Uterus (tissue), 4 donors: ENCODE data around the gene SLC25A29. TPM values are rescaled to one million over a fixed set of nuclear protein-coding genes. Genes with fewer than 3 reads are reported as not detected.

Experiments
- DNase-seq, 2 donors: peaks; one replicate each; pipeline ENCODE4 v3.0.0-alpha.2; 2019 to 2020
- H3K27ac ChIP-seq, 2 donors: fragments of 200-600 bp; sonication (generic); 1 replicate in 1 of 2; 2 replicates in 1 of 2; pipeline ENCODE4 v1.5.1; 2016 to 2018
- H3K27me3 ChIP-seq, 2 donors: fragments of 200-600 bp; sonication (generic); one replicate each; pipeline ENCODE4 v1.5.1; 2018 to 2019; ENCODE audit warnings: control low read depth in 1 of 2
- H3K36me3 ChIP-seq, 2 donors: fragments of 200-600 bp; sonication (generic); one replicate each; pipeline ENCODE4 v1.5.1; 2019; ENCODE audit warnings: control low read depth in 1 of 2
- H3K4me1 ChIP-seq, 2 donors: fragments of 200-600 bp; sonication (generic); one replicate each; pipeline ENCODE4 v1.5.1; 2018 to 2019; ENCODE audit warnings: control low read depth in 1 of 2
- H3K4me3 ChIP-seq, 2 donors: fragments of 200-600 bp; sonication (generic); 1 replicate in 1 of 2; 2 replicates in 1 of 2; pipeline ENCODE4 v1.5.1; 2018 to 2019; ENCODE audit warnings: mild to moderate bottlenecking in 1 of 2
- H3K9me3 ChIP-seq, 2 donors: fragments of 200-600 bp; sonication (generic); one replicate each; pipeline ENCODE4 v1.5.1; 2019; ENCODE audit warnings: control low read depth in 1 of 2
- POLR2A ChIP-seq, 2 donors: fragments of 450-650 bp; IDR thresholded peaks; one replicate each; pipeline ENCODE4 v1.6.1; 2016; ENCODE audit warnings: antibody characterized with exemption in 2 of 2, mild to moderate bottlenecking in 1 of 2, moderate library complexity in 1 of 2
- intact Hi-C: fragments of 100-400 bp; cut with DNase I; formaldehyde crosslinking; loops from one replicate; pipeline ENCODE4 v1.15.1; 2023; ENCODE audit warnings: low total_unique reads
- total RNA-seq, 4 donors: library from RNA; depleted of rRNA in 3 of 4; stranded (reverse); fragments of >200 nt in 3 of 4; gene quantifications; one replicate each; pipeline versions ENCODE4 v1.1.0 to v1.2.4, GENCODE V29; 2014 to 2023
- TF ChIP-seq, protein P1 (sequence below), 4 experiments: fragments of 200-600 bp in 2 of 4; fragments of 450-650 bp in 2 of 4; sonication (generic) in 2 of 4; IDR thresholded peaks; one replicate each; pipeline ENCODE4 v1.5.1; 2016 to 2019; ENCODE audit warnings: antibody characterized with exemption in 4 of 4, mild to moderate bottlenecking in 2 of 4, moderate library complexity in 1 of 4
- donor health status: DM: yes; HTN: yes; CAD: no.

The SLC25A29 gene
- total RNA-seq, 4 donors from 2014 or later = 16.2 to 850 (median 60.1) TPM

DNA sequence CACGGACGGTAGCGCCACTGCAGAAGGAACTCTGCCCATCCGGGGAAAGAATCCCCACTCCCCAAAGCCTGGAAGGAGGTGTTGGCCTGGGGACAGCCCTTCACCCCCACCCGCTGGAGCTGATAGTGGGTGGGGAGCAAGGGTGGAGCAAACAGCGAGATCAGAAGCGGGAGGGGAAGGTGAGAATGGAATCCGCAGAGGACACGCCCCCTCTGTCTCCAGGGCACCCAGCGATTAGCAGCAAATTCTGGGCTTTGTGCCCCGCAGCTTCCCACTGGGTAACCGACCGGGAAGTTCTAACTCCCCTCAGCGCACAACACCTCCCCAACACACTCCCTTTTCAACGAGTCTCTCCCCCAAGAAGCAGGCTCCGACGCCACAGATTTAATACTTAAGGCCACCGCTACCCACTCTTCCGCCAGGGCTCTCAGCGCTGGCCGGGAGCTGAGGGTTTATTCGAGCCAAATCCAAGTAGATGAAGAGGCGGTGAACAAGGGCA is 1.4 kb downstream of the SLC25A29 start:
- H3K9me3 ChIP-seq = no peaks in the 10 kb centered on the region
- H3K27ac ChIP-seq = peak overlapping the region; percentile 79 to 80

DNA sequence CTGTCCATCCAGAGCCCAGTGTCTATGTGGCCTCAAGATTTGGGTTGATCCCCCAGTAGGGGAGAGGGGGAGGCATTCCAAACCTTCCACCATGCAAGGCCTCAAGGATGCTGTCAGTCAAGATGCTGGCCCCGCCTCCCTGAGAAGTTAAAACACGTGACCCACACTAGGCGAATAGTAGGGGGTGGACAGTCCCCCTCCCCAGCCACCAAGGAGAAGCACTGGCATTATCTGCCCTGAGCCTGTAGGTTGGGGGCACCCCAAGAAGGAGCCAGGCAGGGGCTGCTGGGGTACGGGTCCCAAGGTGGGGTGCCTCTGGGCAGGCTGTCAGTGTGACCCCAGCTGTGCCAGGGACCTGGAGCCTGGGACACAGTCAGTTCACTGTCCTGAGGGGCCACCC is 2.3 kb downstream of the SLC25A29 start:
- H3K27me3 ChIP-seq = no peaks in the 10 kb centered on the region
- intact Hi-C loops = no loop called here
- no peak for DNase-seq
- no peaks in the 10 kb centered on the region for H3K9me3 ChIP-seq
- H3K4me3 ChIP-seq = no peak overlapping the region
- TF ChIP-seq, protein P1, sequence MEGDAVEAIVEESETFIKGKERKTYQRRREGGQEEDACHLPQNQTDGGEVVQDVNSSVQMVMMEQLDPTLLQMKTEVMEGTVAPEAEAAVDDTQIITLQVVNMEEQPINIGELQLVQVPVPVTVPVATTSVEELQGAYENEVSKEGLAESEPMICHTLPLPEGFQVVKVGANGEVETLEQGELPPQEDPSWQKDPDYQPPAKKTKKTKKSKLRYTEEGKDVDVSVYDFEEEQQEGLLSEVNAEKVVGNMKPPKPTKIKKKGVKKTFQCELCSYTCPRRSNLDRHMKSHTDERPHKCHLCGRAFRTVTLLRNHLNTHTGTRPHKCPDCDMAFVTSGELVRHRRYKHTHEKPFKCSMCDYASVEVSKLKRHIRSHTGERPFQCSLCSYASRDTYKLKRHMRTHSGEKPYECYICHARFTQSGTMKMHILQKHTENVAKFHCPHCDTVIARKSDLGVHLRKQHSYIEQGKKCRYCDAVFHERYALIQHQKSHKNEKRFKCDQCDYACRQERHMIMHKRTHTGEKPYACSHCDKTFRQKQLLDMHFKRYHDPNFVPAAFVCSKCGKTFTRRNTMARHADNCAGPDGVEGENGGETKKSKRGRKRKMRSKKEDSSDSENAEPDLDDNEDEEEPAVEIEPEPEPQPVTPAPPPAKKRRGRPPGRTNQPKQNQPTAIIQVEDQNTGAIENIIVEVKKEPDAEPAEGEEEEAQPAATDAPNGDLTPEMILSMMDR (IDR thresholded peaks at IDR 0.05) = no peak
- TF ChIP-seq POLR2A (IDR thresholded peaks at IDR 0.05) = no peak
- H3K36me3 ChIP-seq = no peaks in the 10 kb centered on the region
- H3K4me1 ChIP-seq = peaks cover 0 to 24% of the 10 kb centered on the region in 2 donors
- no peak overlapping the region for H3K27ac ChIP-seq

More for the DNA sequence above, 1.4 kb downstream of the SLC25A29 start:
- TF ChIP-seq POLR2A (IDR thresholded peaks at IDR 0.05) = peak; percentile 10 to 39
- TF ChIP-seq, protein P1 (IDR thresholded peaks at IDR 0.05) = no peak
- Histone ChIP-seq H3K36me3 (no peaks in the 10 kb centered on the region), H3K4me3 (peak overlapping the region; percentile 69 to 75), H3K27me3 (no peaks in the 10 kb centered on the region), H3K4me1 (peaks cover 0 to 24% of the 10 kb centered on the region in 2 donors)
- peak; percentile 58 to 62 for DNase-seq
- intact Hi-C loops = no loop called here

DNA sequence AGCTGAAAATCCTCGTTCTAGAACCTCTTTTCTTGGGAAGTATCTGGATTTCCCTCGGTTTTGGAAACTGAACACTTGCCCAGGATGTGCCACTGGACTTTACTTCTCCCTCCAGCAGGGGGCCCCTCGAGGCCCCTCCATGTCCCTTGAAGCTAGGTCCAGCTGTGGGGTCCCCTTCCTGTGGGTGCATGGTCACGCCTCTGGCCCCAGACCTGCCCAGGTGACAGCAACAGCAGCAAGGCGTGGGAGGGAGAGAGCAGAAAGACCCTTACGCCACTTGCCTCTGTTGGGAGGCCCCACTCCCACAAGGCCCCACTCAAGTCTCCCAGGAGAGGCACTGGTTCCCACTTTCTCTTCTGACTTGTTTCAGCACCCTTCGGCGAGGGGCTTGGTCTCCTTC is 3.1 kb downstream of the SLC25A29 start:
- no peaks in the 10 kb centered on the region for H3K9me3 ChIP-seq
- no peak overlapping the region for H3K4me3 ChIP-seq
- no peak overlapping the region for H3K27ac ChIP-seq
- intact Hi-C loops = no loop called here
- H3K36me3 ChIP-seq = no peaks in the 10 kb centered on the region
- H3K4me1 ChIP-seq = peaks cover 0 to 24% of the 10 kb centered on the region in 2 donors
- no peak for DNase-seq
- TF ChIP-seq POLR2A (IDR thresholded peaks at IDR 0.05) = no peak
- TF ChIP-seq, protein P1 (IDR thresholded peaks at IDR 0.05) = peak in 2 of 4 experiments; percentile 17 to 48
- H3K27me3 ChIP-seq = no peaks in the 10 kb centered on the region

DNA sequence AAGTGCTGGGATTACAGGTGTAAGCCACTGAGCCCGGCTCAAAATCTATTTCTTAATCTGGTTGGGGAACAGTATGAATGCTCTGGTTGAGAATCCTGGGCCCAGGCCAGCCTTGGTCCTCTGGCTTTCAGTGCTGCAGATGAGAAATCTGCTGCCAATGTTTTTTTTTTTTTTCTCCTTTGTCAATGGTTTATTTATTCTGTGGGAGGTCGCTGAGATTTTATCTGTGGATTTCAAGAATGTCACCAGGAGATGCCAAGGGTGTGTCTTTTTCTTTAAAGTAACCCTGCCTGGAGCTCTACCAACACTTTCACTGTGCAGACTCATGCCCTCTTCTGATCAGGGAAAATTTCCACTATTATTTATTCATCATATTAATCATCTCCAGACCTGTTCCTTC is 3.6 kb downstream of the SLC25A29 start:
- Histone ChIP-seq H3K4me3 (no peak overlapping the region), H3K27me3 (no peaks in the 10 kb centered on the region), H3K27ac (no peak overlapping the region), H3K4me1 (peaks cover 0 to 25% of the 10 kb centered on the region in 2 donors), H3K9me3 (no peaks in the 10 kb centered on the region), H3K36me3 (no peaks in the 10 kb centered on the region)
- TF ChIP-seq, protein P1 (IDR thresholded peaks at IDR 0.05) = no peak
- TF ChIP-seq POLR2A (IDR thresholded peaks at IDR 0.05) = no peak
- intact Hi-C loops = no loop called here
- DNase-seq = no peak

DNA sequence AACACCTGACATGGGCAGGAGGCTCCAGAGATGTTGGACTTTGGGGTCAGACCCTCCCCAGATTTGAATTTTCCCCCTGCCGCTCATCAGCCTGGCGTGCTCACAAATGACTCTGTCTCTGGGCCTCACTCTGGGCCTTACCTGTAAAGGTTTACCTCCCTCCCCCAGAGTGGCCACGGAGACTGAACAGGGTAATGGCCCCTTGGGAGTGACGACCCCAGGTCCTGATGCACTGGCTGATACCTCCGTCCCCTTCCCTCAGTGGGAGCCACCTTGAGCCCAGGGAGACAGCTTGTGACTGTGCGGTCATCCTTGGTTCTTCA is 7.0 kb downstream of the SLC25A29 start:
- DNase-seq = no peak
- Histone ChIP-seq H3K27me3 (no peaks in the 10 kb centered on the region), H3K36me3 (no peaks in the 10 kb centered on the region), H3K27ac (no peak overlapping the region), H3K9me3 (no peaks in the 10 kb centered on the region), H3K4me1 (peaks cover 0 to 23% of the 10 kb centered on the region in 2 donors), H3K4me3 (no peak overlapping the region)
- TF ChIP-seq, protein P1 (IDR thresholded peaks at IDR 0.05) = no peak
- intact Hi-C loops = no loop called here
